ENCODE data around the gene ZNF420.
"Not testable (repeated sequence)": the region's sequence is repeated elsewhere in the genome, so short reads cannot be mapped to it uniquely, and the experiment has no call there.

The ZNF420 gene

GRCh38 chr19:37077934-37078716 is at the start of gene ZNF420:
Gene ZNF420, plus strand, starts transcription at chr19:37078433. Its CDS starts 10,686 bp downstream, at chr19:37089119.
- peak; percentile 81 for DNase-seq (ENCODE audit: low spot score)

- no peak for DNase-seq (ENCODE audit: low spot score)
Observed at GRCh38 chr19:37045140-37045539, 33.1 kb upstream of the ZNF420 start.

- DNase-seq (ENCODE audit: low spot score), result no peak
Observed at GRCh38 chr19:37055330-37055729, 22.9 kb upstream of the ZNF420 start.

- DNase-seq (ENCODE audit: low spot score), result no peak
Observed at GRCh38 chr19:37056776-37057175, 21.5 kb upstream of the ZNF420 start.

GRCh38 chr19:37059142-37059541 is 19.1 kb upstream of the ZNF420 start:
- no peak for DNase-seq (ENCODE audit: low spot score)

GRCh38 chr19:37064886-37065285 is 13.3 kb upstream of the ZNF420 start:
- DNase-seq (ENCODE audit: low spot score), result not testable (repeated sequence)

GRCh38 chr19:37074111-37074510 is 4.1 kb upstream of the ZNF420 start:
- no peak for DNase-seq (ENCODE audit: low spot score)

GRCh38 chr19:37074819-37075362 is 3.3 kb upstream of the ZNF420 start:
- DNase-seq (ENCODE audit: low spot score), result no peak

GRCh38 chr19:37076524-37076923 is 1.7 kb upstream of the ZNF420 start:
- DNase-seq (ENCODE audit: low spot score), result not testable (repeated sequence)

GRCh38 chr19:37077501-37077933 is 716 bp upstream of the ZNF420 start:
- DNase-seq (ENCODE audit: low spot score), result no peak

GRCh38 chr19:37078717-37079032 is 442 bp downstream of the ZNF420 start:
- DNase-seq (ENCODE audit: low spot score), result no peak

GRCh38 chr19:37079238-37079637 is 1.0 kb downstream of the ZNF420 start:
- DNase-seq (ENCODE audit: low spot score), result no peak

- no peak for DNase-seq (ENCODE audit: low spot score)
Observed at GRCh38 chr19:37082307-37082706, 4.1 kb downstream of the ZNF420 start.

- no peak for DNase-seq (ENCODE audit: low spot score)
Observed at GRCh38 chr19:37087110-37087509, 8.9 kb downstream of the ZNF420 start.

- no peak for DNase-seq (ENCODE audit: low spot score)
Observed at GRCh38 chr19:37095859-37096258, 17.6 kb downstream of the ZNF420 start.

GRCh38 chr19:37098570-37098969 is 20.3 kb downstream of the ZNF420 start:
- DNase-seq (ENCODE audit: low spot score), result no peak

GRCh38 chr19:37104135-37104534 is 25.9 kb downstream of the ZNF420 start:
- not testable (repeated sequence) for DNase-seq (ENCODE audit: low spot score)

GRCh38 chr19:37111753-37112152 is 33.5 kb downstream of the ZNF420 start:
- not testable (repeated sequence) for DNase-seq (ENCODE audit: low spot score)

GRCh38 chr19:37114001-37114400 is 35.8 kb downstream of the ZNF420 start:
- DNase-seq (ENCODE audit: low spot score), result no peak

- not testable (repeated sequence) for DNase-seq (ENCODE audit: low spot score)
Observed at GRCh38 chr19:37122093-37122492, 43.9 kb downstream of the ZNF420 start.

- no peak for DNase-seq (ENCODE audit: low spot score)
Observed at GRCh38 chr19:37127999-37128820, 50.0 kb downstream of the ZNF420 start.

GRCh38 chr19:37128821-37129177 is 50.6 kb downstream of the ZNF420 start:
- DNase-seq (ENCODE audit: low spot score), result no peak

- no peak for DNase-seq (ENCODE audit: low spot score)
Observed at GRCh38 chr19:37136111-37136510, 57.9 kb downstream of the ZNF420 start.

Measured in hepatic stellate cell (primary cell).